ENCODE measurements around the gene CHD5. TPM values are rescaled to one million over a fixed set of nuclear protein-coding genes. Genes with fewer than 3 reads are reported as not detected.
A peak's percentile ranks its signal among the peaks of the same experiment; 100 is the strongest.
"Not testable (repeated sequence)": the region's sequence is repeated elsewhere in the genome, so short reads cannot be mapped to it uniquely, and the experiment has no call there.

Gene CHD5
- total RNA-seq, 2 donors from 2014 or later = under 0.01 to 2.1 TPM

- Histone ChIP-seq H3K9me3 (no peaks in the 10 kb centered on the region), H3K4me1 (peaks cover 14% of the 10 kb centered on the region), H3K4me3 (no peak overlapping the region), H3K27ac (no peak overlapping the region), H3K27me3 (no peaks in the 10 kb centered on the region), H3K36me3 (replicated peaks in 1 of 2; ENCODE audit: insufficient read depth in 1 of 2, low read depth in 2 of 2) (peaks cover 0 to 6% of the 10 kb centered on the region in 2 donors)
- DNase-seq (no peak), ATAC-seq (no peak)
- TF ChIP-seq POLR2A (IDR thresholded peaks at IDR 0.05) (no peak), CTCF (IDR thresholded peaks at IDR 0.05) (no peak)
- WGBS, 2 donors = 86 to 92% methylated on average over 10 to 12 of the region's 12 CpGs
- intact Hi-C loops (cut with DNase I) = no loop called here
Measured at GRCh38 chr1:6221210-6221784, 41.2 kb upstream of the CHD5 start.

GRCh38 chr1:6220236-6220635, 40.1 kb upstream of the CHD5 start:
- no peaks in the 10 kb centered on the region for H3K9me3 ChIP-seq
- H3K4me3 ChIP-seq = no peak overlapping the region
- no peaks in the 10 kb centered on the region for H3K27me3 ChIP-seq
- intact Hi-C loops (cut with DNase I) = no loop called here
- H3K4me1 ChIP-seq = peaks cover 14% of the 10 kb centered on the region
- DNase-seq (no peak), ATAC-seq (no peak)
- peaks cover 0 to 8% of the 10 kb centered on the region in 2 donors for H3K36me3 ChIP-seq (replicated peaks in 1 of 2; ENCODE audit: insufficient read depth in 1 of 2, low read depth in 2 of 2)
- no peak for TF ChIP-seq POLR2A (IDR thresholded peaks at IDR 0.05)
- TF ChIP-seq CTCF (IDR thresholded peaks at IDR 0.05) = no peak
- WGBS, 2 donors = 79 to 84% methylated on average over 7 to 8 of the region's 8 CpGs
- H3K27ac ChIP-seq = no peak overlapping the region

GRCh38 chr1:6219641-6220040, 39.5 kb upstream of the CHD5 start:
- intact Hi-C loops (cut with DNase I) = not testable (repeated sequence)
- 82 to 85% methylated on average over 11 of the region's 11 CpGs for WGBS, 2 donors

GRCh38 chr1:6218375-6219164, 38.4 kb upstream of the CHD5 start:
- H3K27ac ChIP-seq = peak overlapping the region in 3 of 4 donors; percentile 62 to 70 (median 70)
- H3K27me3 ChIP-seq = no peaks in the 10 kb centered on the region
- 66 to 71% methylated on average over 12 to 16 of the region's 16 CpGs for WGBS, 2 donors
- no peak for TF ChIP-seq POLR2A (IDR thresholded peaks at IDR 0.05)
- TF ChIP-seq CTCF (IDR thresholded peaks at IDR 0.05) = peak in 1 of 7 experiments; percentile 10
- intact Hi-C loops (cut with DNase I) = no loop called here
- H3K4me3 ChIP-seq = no peak overlapping the region
- ATAC-seq = peak; percentile 83
- H3K9me3 ChIP-seq = no peaks in the 10 kb centered on the region
- peaks cover 14% of the 10 kb centered on the region for H3K4me1 ChIP-seq
- DNase-seq = peak; percentile 34 to 53 (median 46)
- H3K36me3 ChIP-seq (replicated peaks in 1 of 2; ENCODE audit: insufficient read depth in 1 of 2, low read depth in 2 of 2) = peaks cover 0 to 3% of the 10 kb centered on the region in 2 donors

More at GRCh38 chr1:6219641-6220040, 39.5 kb upstream of the CHD5 start:
- H3K27ac ChIP-seq; H3K36me3 ChIP-seq (replicated peaks in 1 of 2; ENCODE audit: insufficient read depth in 1 of 2, low read depth in 2 of 2); H3K4me3 ChIP-seq; H3K9me3 ChIP-seq; H3K27me3 ChIP-seq; DNase-seq; ATAC-seq: not testable (repeated sequence)
- peaks cover 14% of the 10 kb centered on the region for H3K4me1 ChIP-seq

GRCh38 chr1:6212193-6212959, 32.3 kb upstream of the CHD5 start:
- intact Hi-C loops (cut with DNase I) = no loop called here
- TF ChIP-seq CTCF (IDR thresholded peaks at IDR 0.05) (no peak), POLR2A (IDR thresholded peaks at IDR 0.05) (no peak)
- 78 to 83% methylated on average over 10 to 20 of the region's 20 CpGs for WGBS, 2 donors

More at GRCh38 chr1:6212193-6212959, 32.3 kb upstream of the CHD5 start:
- no peaks in the 10 kb centered on the region for H3K27me3 ChIP-seq
- no peak overlapping the region for H3K27ac ChIP-seq
- no peak for ATAC-seq
- H3K4me1 ChIP-seq = peaks cover 24% of the 10 kb centered on the region
- no peaks in the 10 kb centered on the region for H3K9me3 ChIP-seq
- peaks cover 0 to 3% of the 10 kb centered on the region in 2 donors for H3K36me3 ChIP-seq (replicated peaks in 1 of 2; ENCODE audit: insufficient read depth in 1 of 2, low read depth in 2 of 2)
- DNase-seq = no peak
- H3K4me3 ChIP-seq = no peak overlapping the region
